ENCODE results near the gene KCNJ5.

Gene KCNJ5

DNA sequence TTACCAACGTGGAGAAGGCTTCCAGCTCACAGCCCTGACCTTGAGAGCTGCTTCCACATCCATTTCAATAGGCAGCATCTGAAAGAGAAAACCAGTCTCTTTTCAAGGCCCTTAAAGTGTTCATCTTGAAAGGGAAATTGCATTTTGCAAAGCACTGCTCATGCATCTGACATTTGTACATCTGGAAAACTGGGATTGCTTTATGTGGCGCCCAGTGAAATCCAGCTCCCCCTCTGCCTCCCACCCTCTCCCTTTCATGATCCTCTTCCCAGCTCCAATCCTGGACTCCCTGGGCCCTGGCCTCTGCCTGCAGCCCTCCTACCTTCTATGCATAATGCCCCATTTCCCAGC, 34.1 kb downstream of the KCNJ5 start:
- no peak overlapping the region for H3K4me3 Mint-ChIP-seq
- ATAC-seq: no peak
- no peaks in the 10 kb centered on the region for H3K36me3 Mint-ChIP-seq
- H3K9me3 Mint-ChIP-seq: no peaks in the 10 kb centered on the region
- peaks cover 20% of the 10 kb centered on the region for H3K4me1 Mint-ChIP-seq
- no peak overlapping the region for H3K27ac Mint-ChIP-seq
- DNase-seq (ENCODE audit: low spot score in 2 of 2): no peak

DNA sequence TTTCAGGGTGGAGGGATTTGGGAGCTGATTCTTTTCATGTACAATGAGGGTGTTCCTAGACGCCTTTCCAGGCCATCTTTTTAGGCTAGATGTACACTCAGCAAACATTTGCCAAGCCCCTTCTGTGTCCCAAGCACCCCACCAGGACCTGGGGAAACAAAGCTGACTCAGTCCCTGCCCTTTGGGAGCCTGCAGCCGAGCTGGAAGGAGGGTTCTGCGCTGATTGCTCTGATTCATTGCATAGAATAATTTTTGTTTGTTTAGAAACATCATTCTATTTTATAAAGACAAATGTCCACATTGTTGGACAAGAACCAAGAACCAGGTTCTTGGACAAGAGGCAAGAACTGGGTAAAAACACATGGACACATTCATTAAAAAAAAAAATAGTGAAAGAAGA, 34.8 kb downstream of the KCNJ5 start:
- Mint-ChIP-seq H3K4me3 (no peak overlapping the region), H3K9me3 (no peaks in the 10 kb centered on the region), H3K27ac (no peak overlapping the region), H3K4me1 (peaks cover 20% of the 10 kb centered on the region), H3K36me3 (no peaks in the 10 kb centered on the region)
- ATAC-seq: no peak
- DNase-seq (ENCODE audit: low spot score in 2 of 2): no peak

DNA sequence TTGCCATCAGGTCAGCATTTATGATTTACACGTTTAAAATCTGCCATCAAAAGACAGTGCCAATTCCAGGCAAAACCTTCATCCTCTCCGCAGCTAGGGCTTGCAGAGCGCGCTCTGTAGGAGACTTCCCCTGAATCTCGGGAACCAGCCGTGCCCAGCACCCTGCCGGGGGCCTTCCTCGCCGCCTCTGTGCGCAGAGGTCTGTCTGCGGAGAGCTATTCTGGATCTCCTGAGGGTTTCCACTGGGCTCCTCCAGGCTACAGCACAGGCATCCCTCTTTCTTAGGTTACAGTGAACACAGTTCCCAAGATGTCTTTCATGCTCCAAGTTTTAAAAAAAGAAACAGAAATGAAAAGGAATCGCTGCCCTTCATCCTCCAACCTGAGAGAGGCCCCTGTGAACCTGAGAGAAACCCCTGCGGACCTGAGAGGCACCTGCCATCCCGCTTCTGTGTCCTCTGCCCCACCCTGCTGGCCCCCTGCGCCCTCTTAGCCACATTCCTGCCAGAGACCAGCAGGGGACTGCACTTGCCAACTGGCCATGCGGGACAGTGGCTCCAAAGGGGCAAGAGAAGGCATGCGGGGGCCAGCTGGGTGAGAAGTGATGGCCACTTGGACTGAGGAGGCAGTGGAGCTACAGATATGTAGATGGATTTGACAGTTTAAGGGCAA, 35.4 kb downstream of the KCNJ5 start:
- H3K9me3 Mint-ChIP-seq: no peaks in the 10 kb centered on the region
- H3K4me1 Mint-ChIP-seq: peaks cover 20% of the 10 kb centered on the region
- H3K36me3 Mint-ChIP-seq: no peaks in the 10 kb centered on the region
- no peak for DNase-seq (ENCODE audit: low spot score in 2 of 2)
- ATAC-seq: no peak
- no peak overlapping the region for H3K4me3 Mint-ChIP-seq
- H3K27ac Mint-ChIP-seq: no peak overlapping the region

DNA sequence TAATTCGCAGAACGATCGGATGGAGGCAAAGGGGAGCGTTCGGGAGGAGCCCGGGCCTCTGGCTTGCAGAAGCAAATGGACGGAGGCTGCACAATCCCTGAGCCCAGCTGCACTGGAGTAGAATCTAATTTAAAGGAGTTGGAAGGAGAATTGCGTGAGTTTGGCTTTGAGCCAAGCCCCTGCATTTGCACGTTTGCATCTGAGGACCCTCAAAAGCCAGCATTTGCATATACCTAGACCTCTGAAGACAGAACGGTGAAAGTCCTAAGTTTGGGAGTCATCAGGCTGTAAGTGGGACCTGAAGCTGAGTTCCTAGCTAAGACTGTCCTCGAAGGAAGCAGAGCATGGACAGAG, 35.9 kb downstream of the KCNJ5 start:
- no peak for DNase-seq (ENCODE audit: low spot score in 2 of 2)
- ATAC-seq: no peak
- Mint-ChIP-seq H3K4me3 (no peak overlapping the region), H3K36me3 (no peaks in the 10 kb centered on the region), H3K27ac (no peak overlapping the region), H3K9me3 (no peaks in the 10 kb centered on the region), H3K4me1 (peaks cover 20% of the 10 kb centered on the region)

DNA sequence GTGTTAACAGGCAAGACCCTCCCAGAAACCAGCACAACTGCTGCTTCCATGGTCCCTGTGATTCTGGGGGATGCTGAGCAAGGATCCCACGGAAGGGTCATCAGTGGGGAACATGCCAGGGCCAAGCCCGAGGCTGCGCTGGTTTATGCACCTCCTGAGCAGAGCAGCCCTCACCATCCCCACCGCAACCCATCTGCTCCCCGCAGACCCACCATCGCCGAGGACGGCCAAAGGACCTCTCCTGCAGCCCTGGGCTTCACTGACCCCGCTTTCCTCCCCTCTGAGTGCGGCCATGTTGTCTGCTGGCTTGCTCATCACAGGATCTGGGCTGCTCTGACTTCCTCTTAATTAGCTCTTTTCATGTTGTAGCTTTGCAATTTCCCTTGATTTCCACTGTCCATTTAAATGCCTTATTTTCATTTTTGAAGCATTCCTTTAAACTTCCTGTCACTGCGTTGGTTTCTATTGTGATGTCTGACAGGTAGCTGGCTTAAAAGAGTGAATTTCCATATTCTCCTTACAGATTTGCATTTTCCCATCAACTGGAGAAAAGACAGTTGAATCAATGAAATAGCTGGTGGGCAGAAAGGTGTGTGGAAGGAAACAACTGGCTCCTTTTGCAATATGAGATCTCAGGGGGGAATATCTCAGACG, 36.7 kb downstream of the KCNJ5 start:
- DNase-seq (ENCODE audit: low spot score in 2 of 2): no peak
- H3K36me3 Mint-ChIP-seq: no peaks in the 10 kb centered on the region
- no peak overlapping the region for H3K27ac Mint-ChIP-seq
- no peak overlapping the region for H3K4me3 Mint-ChIP-seq
- peaks cover 20% of the 10 kb centered on the region for H3K4me1 Mint-ChIP-seq
- no peaks in the 10 kb centered on the region for H3K9me3 Mint-ChIP-seq
- no peak for ATAC-seq

DNA sequence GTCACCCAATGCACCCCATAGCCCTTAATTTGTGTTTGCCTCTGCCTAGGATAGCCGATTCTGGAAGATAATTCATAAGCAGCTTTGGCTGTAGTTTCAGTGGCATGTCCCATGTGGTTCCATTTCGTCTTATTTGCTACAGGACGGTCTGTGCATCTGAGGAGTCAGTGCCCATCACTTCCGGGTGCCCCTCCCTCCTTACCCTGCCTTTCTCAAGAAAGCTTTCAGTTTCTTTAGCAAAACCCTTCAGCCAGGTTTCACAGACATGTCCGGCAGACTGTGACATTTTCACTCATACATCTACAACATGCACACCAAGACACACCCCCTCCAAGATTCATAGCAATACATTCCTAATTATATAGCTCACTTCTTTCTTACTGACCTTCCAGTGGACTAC, 37.2 kb downstream of the KCNJ5 start:
- H3K9me3 Mint-ChIP-seq: no peaks in the 10 kb centered on the region
- H3K4me1 Mint-ChIP-seq: peaks cover 20% of the 10 kb centered on the region
- ATAC-seq (peak; percentile 31), DNase-seq (ENCODE audit: low spot score in 2 of 2) (no peak)
- H3K36me3 Mint-ChIP-seq: no peaks in the 10 kb centered on the region
- H3K27ac Mint-ChIP-seq: no peak overlapping the region
- no peak overlapping the region for H3K4me3 Mint-ChIP-seq

DNA sequence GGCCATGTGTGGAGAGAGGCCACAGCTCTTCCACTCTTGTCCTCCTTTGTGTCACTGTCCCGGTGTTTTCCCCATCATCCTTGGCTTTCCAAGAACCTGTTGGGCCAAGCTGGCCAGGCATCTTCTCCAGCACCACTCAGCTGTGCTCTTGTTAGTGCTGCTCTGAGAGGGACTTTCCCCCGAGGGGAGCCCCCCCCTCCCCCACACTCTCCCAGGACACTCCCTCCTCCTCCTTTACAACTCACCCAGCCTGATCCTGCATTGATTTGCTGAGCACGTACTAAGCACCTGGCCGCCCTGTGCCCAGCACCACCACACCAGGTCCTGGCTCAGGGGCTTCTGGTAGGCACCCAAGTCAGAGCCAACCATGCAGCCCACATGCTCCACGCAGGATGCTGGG, 38.3 kb downstream of the KCNJ5 start:
- H3K4me3 Mint-ChIP-seq: no peak overlapping the region
- no peaks in the 10 kb centered on the region for H3K36me3 Mint-ChIP-seq
- no peak for DNase-seq (ENCODE audit: low spot score in 2 of 2)
- H3K9me3 Mint-ChIP-seq: no peaks in the 10 kb centered on the region
- ATAC-seq: no peak
- no peak overlapping the region for H3K27ac Mint-ChIP-seq
- peaks cover 20% of the 10 kb centered on the region for H3K4me1 Mint-ChIP-seq

DNA sequence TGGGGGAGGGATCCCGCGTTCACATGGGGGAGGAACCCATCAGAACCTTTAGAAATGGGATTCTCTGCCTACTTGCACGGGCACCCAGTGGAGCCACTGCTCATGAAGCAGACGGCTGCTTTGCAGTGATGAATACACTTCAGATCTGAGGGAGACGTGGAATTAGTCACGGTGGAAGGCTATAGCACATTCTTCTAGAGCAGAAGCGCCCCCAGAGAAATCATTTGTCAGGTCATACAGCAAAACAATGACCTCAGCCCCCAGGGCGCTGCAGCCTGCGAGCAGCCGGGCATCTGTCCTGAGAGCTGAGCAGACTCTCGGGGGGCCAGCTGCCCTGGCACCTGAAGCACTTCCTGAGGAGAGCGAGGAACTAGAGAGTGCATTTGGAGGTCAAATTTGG, 38.8 kb downstream of the KCNJ5 start:
- H3K4me1 Mint-ChIP-seq: peaks cover 20% of the 10 kb centered on the region
- H3K4me3 Mint-ChIP-seq: no peak overlapping the region
- H3K9me3 Mint-ChIP-seq: no peaks in the 10 kb centered on the region
- DNase-seq (ENCODE audit: low spot score in 2 of 2) (no peak), ATAC-seq (no peak)
- no peak overlapping the region for H3K27ac Mint-ChIP-seq
- H3K36me3 Mint-ChIP-seq: no peaks in the 10 kb centered on the region

DNA sequence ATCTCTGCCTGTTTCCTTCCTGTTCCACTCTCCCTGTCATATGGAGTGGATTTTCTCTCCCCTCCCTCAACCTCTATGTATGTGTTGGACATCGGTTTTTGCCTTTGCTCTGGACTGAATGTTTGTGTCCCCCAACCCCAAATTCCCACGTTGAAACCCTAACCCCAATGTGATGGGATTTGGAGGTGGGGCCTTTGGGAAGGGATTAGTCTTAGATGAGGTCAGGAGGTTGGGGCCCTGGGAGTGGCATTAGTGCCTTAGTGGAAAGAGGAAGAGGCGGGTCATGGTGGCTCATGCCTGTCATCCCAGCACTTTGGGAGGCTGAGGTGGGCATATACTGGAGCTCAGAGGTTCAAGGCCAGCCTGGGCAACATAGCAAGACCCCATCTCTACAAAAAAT, 39.9 kb downstream of the KCNJ5 start:
- no peak for DNase-seq (ENCODE audit: low spot score in 2 of 2)
- Mint-ChIP-seq H3K36me3 (no peaks in the 10 kb centered on the region), H3K4me1 (peaks cover 20% of the 10 kb centered on the region), H3K27ac (no peak overlapping the region), H3K9me3 (no peaks in the 10 kb centered on the region), H3K4me3 (no peak overlapping the region)
- ATAC-seq: no peak

DNA sequence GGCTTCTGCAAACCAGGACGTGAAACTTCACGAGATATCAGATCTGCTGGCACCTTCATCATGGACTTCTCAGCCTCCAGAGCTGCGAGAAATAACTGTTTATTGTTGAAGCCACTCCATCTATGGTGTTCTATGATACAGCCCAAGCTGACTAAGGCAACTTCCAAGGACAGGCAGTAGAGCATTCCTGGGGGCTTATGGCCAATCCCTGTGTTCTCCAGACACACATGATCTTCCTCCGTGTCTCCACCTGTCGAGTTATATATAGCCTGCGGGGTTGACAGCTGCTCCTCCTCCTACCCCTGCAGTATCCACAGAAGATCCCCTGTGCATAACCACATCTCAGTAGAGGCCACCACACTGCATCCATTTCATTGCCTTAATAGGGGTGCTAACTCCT, 40.5 kb downstream of the KCNJ5 start:
- no peak overlapping the region for H3K4me3 Mint-ChIP-seq

DNA sequence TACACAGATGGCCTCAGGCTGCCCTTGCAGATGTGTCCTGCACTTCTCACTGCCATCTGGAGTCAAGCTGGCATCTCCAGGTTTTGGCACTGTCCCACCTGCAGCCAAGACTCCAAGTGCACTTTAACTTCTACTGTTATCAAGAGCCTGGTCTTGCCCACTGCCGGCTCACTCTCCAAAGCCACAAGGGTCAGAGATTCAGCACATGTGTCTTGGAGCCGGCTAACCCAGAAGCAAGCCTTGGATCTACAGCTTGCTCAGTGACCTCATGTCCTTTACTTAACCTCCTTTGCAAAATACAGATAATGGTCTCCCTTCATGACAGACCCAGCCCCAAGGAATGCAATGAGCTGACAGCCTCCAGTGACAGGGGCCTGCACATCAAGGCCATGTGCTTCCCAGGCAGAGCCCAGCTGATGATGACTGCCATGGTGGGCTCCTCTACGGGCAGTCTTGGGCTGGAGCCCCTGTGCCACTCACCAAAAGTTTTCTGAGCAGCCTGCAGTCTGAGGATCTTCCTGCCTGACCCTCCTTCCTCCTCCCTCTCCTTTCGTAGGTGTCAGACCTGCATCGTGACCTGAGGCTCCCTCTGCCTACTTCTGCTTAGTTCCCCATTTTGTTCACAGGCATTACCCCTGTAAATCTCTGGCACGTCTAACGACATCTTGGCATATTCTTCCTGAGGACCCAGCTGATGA, 42.5 kb downstream of the KCNJ5 start:
- DNase-seq (ENCODE audit: low spot score in 2 of 2) (no peak), ATAC-seq (no peak)
- Mint-ChIP-seq H3K27ac (no peak overlapping the region), H3K9me3 (no peaks in the 10 kb centered on the region), H3K36me3 (no peaks in the 10 kb centered on the region), H3K4me1 (peaks cover 11% of the 10 kb centered on the region), H3K4me3 (no peak overlapping the region)

More for the DNA sequence above, 40.5 kb downstream of the KCNJ5 start:
- no peak for DNase-seq (ENCODE audit: low spot score in 2 of 2)
- no peaks in the 10 kb centered on the region for H3K9me3 Mint-ChIP-seq
- H3K36me3 Mint-ChIP-seq: no peaks in the 10 kb centered on the region
- no peak for ATAC-seq
- no peak overlapping the region for H3K27ac Mint-ChIP-seq
- H3K4me1 Mint-ChIP-seq: peaks cover 20% of the 10 kb centered on the region

DNA sequence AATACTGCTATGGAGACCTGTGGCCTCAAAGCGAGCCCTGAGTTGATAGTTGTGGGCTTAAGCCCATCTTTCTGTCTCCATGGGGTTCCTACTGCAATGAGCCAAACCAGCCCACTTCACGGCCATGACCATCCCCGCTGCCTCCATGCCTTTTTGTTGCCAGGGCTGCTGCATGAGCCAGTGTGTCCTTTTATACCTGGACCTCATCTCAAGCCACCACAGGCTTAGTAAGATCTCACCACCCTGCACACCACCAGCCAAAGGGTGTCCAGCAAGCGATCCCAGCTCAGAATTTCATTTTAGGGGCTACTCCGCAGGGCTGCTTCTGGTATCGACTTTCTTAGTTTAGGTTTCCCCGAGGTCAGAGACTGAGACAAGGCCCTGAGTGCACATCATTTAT, 43.2 kb downstream of the KCNJ5 start:
- no peak for ATAC-seq
- Mint-ChIP-seq H3K36me3 (no peaks in the 10 kb centered on the region), H3K4me3 (no peak overlapping the region), H3K4me1 (peaks cover 5% of the 10 kb centered on the region), H3K27ac (no peak overlapping the region), H3K9me3 (no peaks in the 10 kb centered on the region)
- no peak for DNase-seq (ENCODE audit: low spot score in 2 of 2)

DNA sequence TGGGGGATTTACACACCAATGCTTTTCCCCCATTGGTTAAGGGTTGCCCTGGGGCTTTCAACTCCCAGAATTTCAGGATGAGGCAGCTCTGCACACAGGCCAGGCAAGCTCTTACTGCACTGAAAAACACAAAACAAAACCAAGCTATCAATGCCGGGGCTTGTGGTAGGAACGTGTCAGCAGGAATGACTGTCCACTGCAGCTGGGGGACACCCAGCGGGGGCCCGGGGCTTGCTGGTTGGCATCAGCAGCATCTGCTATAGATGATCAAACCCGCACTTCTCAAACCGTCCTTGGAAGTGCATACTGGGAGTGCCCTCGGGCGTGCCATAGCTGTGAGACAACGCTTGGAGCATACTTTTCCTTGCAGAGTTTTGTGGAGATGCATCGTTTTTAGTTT, 43.8 kb downstream of the KCNJ5 start:
- no peak overlapping the region for H3K27ac Mint-ChIP-seq
- no peak for DNase-seq (ENCODE audit: low spot score in 2 of 2)

DNA sequence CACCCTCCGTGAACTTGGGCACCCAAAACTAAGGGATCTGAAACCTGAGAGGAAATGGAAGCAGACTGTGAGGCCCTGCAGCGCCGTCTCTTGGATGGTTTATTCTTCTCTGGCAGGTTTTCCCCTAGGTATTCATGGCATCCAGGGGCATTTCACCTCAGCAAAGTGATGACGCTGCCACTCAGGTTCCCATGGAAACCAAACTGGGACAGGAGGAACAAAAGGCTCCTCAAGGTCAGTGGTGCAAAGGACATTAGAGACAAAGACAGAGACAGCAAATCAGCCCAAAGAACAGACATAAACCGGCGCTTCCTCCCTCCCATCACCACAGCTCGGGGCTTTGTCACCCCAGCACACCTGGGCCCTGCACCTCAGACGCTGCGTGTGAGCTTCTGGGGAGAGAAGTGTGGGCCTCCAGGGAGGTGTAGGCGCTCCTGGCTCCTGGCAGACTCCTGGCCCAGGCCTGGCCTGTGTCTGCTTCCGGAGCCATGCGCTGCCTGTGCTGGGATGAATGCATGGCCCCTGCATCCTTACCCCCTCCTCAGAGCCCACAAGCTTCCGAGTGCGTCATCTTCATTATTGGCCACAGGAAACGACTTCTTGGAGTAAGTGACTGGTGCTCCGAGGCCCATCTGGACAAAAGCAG, 45.6 kb downstream of the KCNJ5 start:
- H3K9me3 Mint-ChIP-seq: no peaks in the 10 kb centered on the region
- no peak for DNase-seq (ENCODE audit: low spot score in 2 of 2)
- H3K4me3 Mint-ChIP-seq: no peak overlapping the region
- H3K36me3 Mint-ChIP-seq: no peaks in the 10 kb centered on the region
- ATAC-seq: no peak
- H3K27ac Mint-ChIP-seq: no peak overlapping the region
- H3K4me1 Mint-ChIP-seq: no peaks in the 10 kb centered on the region

More for the DNA sequence above, 43.8 kb downstream of the KCNJ5 start:
- Mint-ChIP-seq H3K4me3 (no peak overlapping the region), H3K36me3 (no peaks in the 10 kb centered on the region), H3K9me3 (no peaks in the 10 kb centered on the region), H3K4me1 (no peaks in the 10 kb centered on the region)
- no peak for ATAC-seq

DNA sequence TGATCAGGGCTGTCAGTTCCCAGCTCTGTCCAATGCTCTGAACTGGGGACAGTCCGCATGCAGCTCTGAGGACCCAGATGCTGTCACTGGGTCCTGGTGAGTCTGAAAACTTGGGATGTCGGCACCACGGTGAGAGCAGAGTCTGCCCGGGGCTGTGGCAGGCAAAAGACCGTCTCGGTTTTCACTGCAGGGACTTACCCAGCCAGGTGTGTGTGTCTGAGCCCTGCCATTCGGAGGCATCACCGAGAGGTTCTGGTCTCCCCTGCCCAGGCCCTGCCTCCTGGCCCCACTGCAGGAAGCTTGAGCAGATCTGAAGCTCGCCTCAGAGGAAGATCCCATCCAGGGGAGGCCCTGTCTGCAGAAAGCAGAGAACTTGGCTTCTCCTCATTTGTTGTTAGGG, 46.3 kb downstream of the KCNJ5 start:
- ATAC-seq (no peak), DNase-seq (ENCODE audit: low spot score in 2 of 2) (no peak)
- no peak overlapping the region for H3K4me3 Mint-ChIP-seq
- H3K9me3 Mint-ChIP-seq: no peaks in the 10 kb centered on the region
- no peak overlapping the region for H3K27ac Mint-ChIP-seq
- H3K36me3 Mint-ChIP-seq: no peaks in the 10 kb centered on the region
- no peaks in the 10 kb centered on the region for H3K4me1 Mint-ChIP-seq

Measured in stimulated activated effector memory CD8-positive, alpha-beta T cell treated with anti-CD3 and anti-CD28 coated beads, Interleukin-12 subunit alpha, Interleukin-12 subunit beta, amount 100 ng/mL, for 72 hours (primary cell).